ENCODE results near the gene THRB. TPM values are rescaled to one million over a fixed set of nuclear protein-coding genes. Genes with fewer than 3 reads are reported as not detected.

The THRB gene
- total RNA-seq, 1 donor from 2014 or later: not detected

DNA sequence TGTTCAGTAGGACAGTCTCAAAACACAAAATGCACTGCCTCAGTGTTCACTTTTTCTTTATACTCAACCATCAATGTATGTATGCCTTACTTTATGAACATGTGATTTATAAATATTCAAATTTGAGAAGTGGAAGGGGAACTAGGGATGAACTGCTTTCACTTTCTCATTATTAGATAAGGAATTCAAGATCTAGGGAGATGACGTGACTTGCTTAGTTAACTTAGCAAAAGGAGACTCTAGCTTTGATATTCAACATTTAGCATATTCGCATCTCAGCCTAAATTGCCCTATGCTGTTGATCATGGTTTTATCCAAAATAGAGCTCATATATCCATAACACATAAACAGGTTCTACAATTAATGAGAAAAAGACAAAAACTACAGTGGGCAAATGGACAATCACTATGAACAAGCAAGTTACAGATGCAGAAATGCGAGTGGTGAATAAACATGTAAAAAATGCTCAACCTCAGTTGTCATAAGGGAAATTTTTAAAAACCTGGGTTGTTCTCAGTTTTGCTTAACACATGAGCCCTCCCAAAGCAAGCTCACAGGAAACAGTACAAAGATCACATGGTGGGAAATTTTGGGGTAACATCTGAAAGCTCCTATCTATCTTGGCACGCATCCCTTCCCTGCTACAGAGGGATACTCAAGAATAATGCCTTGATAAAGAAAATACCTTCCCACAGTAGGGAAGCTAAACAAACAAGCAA is 269.8 kb downstream of the THRB start:
- no peak overlapping the region for H3K4me3 Mint-ChIP-seq
- intact Hi-C loops (cut with micrococcal nuclease): no loop called here
- no peak for DNase-seq
- peaks cover 1% of the 10 kb centered on the region for H3K27me3 Mint-ChIP-seq
- no peak overlapping the region for H3K27ac Mint-ChIP-seq
- H3K36me3 Mint-ChIP-seq (ENCODE audit: low read depth): no peaks in the 10 kb centered on the region
- no peaks in the 10 kb centered on the region for H3K9me3 Mint-ChIP-seq
- no peaks in the 10 kb centered on the region for H3K4me1 Mint-ChIP-seq

- Mint-ChIP-seq H3K4me3 (no peak overlapping the region), H3K9me3 (no peaks in the 10 kb centered on the region), H3K4me1 (no peaks in the 10 kb centered on the region), H3K27ac (no peak overlapping the region), H3K27me3 (peaks cover 1% of the 10 kb centered on the region), H3K36me3 (ENCODE audit: low read depth) (no peaks in the 10 kb centered on the region)
- intact Hi-C loops (cut with micrococcal nuclease): no loop called here
- DNase-seq: no peak
These were observed 272.4 kb downstream of the THRB start for GRCh38 chr3:24222165-24222805.

DNA sequence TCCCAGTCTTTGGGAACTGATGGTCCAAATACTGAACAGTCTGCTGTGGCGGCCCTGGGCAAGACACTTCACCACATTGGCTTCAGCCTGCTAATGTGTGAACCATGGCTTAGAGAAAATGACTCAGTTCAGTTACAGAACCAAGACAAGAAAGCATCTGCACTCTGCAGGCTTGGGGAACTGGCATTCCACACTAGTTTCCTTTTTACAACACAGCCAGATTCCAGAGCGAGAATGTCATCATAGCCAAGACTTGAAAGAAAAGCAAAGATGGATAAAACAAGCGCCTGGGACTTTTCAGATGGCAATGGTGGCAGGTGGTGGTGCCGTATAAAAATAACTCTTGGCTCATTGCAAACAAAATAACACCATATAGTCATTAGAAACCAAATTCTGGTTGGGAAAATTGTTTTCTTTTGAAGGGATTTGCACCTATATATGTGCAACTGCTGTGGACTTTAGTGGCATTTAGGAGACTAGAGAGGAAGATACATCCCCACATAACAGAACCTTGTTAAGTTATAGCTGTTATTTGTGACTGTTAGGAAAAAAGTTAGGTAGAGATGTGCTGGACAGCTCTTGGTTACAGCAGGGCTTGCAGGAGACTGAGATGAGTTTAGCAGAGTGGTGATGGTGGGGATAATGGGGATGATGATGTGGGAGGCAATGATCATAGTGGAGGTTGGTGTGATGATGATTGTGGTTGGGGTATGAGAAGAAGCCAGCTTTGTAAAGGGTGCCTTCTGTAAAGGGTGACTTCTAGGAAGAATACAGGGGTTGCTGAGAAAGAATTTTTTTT is 273.6 kb downstream of the THRB start:
- intact Hi-C loops (cut with micrococcal nuclease): no loop called here
- H3K4me3 Mint-ChIP-seq: no peak overlapping the region
- H3K4me1 Mint-ChIP-seq: no peaks in the 10 kb centered on the region
- no peaks in the 10 kb centered on the region for H3K36me3 Mint-ChIP-seq (ENCODE audit: low read depth)
- no peaks in the 10 kb centered on the region for H3K9me3 Mint-ChIP-seq
- H3K27ac Mint-ChIP-seq: no peak overlapping the region
- peaks cover 1% of the 10 kb centered on the region for H3K27me3 Mint-ChIP-seq
- DNase-seq: no peak

GRCh38 chr3:24215502-24215901 is 279.1 kb downstream of the THRB start:
- Mint-ChIP-seq H3K36me3 (ENCODE audit: low read depth) (no peaks in the 10 kb centered on the region), H3K27ac (no peak overlapping the region), H3K9me3 (no peaks in the 10 kb centered on the region), H3K4me3 (no peak overlapping the region), H3K27me3 (peaks cover 3% of the 10 kb centered on the region), H3K4me1 (no peaks in the 10 kb centered on the region)
- no peak for DNase-seq
- intact Hi-C loops (cut with micrococcal nuclease): no loop called here

- Mint-ChIP-seq H3K4me3 (no peak overlapping the region), H3K4me1 (no peaks in the 10 kb centered on the region), H3K27ac (no peak overlapping the region), H3K36me3 (ENCODE audit: low read depth) (no peaks in the 10 kb centered on the region), H3K27me3 (peaks cover 3% of the 10 kb centered on the region), H3K9me3 (no peaks in the 10 kb centered on the region)
- no peak for DNase-seq
- intact Hi-C loops (cut with micrococcal nuclease): no loop called here
These were observed 283.3 kb downstream of the THRB start for GRCh38 chr3:24211381-24211780.

DNA sequence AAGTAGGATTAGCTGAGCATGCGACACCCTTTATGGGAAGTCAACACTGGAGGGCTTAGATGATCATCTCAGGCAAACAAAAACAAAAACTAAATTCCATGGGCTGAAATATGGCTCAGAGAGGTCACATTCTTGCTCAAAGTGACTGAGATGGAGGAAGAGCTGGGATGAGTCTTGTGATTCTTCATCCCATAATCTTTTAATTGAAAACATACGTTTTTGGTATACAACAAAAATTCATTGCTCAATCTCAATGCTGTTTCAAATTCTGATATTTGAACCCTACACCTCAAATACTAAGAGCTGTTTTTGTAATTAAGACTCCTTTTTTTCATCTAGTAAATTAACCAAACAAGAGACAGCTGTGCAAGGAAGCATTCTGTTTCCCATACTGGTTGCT is 292.6 kb downstream of the THRB start:
- H3K36me3 Mint-ChIP-seq (ENCODE audit: low read depth): no peaks in the 10 kb centered on the region
- H3K9me3 Mint-ChIP-seq: peaks cover 5% of the 10 kb centered on the region
- H3K4me3 Mint-ChIP-seq: no peak overlapping the region
- intact Hi-C loops (cut with micrococcal nuclease): no loop called here
- no peaks in the 10 kb centered on the region for H3K27me3 Mint-ChIP-seq
- no peak for DNase-seq
- no peak overlapping the region for H3K27ac Mint-ChIP-seq
- no peaks in the 10 kb centered on the region for H3K4me1 Mint-ChIP-seq

DNA sequence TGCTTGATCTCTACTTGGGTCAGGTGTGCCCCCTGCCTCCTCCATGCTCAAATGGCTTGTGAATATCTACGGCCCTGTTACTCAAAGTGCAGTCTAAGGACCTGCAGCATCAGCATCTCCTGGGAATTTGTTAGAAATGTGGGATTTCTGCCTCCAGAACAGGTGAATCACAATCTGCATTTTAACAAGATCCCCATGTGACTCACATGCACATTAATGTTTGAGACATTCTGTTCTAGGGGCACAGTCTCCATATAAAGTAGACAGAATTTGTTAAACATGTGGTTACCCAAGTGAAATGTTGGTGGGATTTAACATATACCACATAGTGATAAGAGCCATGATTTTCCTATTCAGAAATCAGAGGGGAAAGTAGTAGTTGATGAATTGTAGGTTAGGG is 293.3 kb downstream of the THRB start:
- Mint-ChIP-seq H3K27me3 (no peaks in the 10 kb centered on the region), H3K4me1 (no peaks in the 10 kb centered on the region), H3K36me3 (ENCODE audit: low read depth) (no peaks in the 10 kb centered on the region), H3K9me3 (peaks cover 5% of the 10 kb centered on the region), H3K27ac (no peak overlapping the region), H3K4me3 (no peak overlapping the region)
- DNase-seq: no peak
- intact Hi-C loops (cut with micrococcal nuclease): no loop called here

DNA sequence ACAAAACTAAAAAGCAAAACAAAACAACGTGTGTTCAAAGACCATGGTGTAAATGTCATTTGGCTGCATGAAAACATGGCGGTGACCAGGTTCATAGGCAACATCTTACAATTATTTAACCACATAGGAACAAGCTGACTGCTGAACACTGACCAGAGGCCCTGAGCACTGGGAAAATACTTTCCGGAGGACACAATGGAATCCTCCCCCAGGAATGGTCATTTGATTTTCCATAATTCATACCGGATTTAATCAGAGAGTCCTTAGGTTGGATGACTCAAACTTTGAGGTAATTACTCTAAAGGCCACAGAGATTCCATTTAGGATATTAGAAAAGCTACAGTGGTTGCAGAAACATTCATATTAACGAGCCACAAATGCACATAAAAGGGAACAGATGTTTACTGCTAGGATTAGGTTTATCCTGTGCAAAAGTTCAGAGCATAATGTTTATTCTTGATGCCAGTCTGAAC is 294.8 kb downstream of the THRB start:
- no peaks in the 10 kb centered on the region for H3K4me1 Mint-ChIP-seq
- no peaks in the 10 kb centered on the region for H3K27me3 Mint-ChIP-seq
- intact Hi-C loops (cut with micrococcal nuclease): no loop called here
- no peak overlapping the region for H3K27ac Mint-ChIP-seq
- no peaks in the 10 kb centered on the region for H3K36me3 Mint-ChIP-seq (ENCODE audit: low read depth)
- no peak for DNase-seq
- H3K4me3 Mint-ChIP-seq: no peak overlapping the region
- H3K9me3 Mint-ChIP-seq: peaks cover 3% of the 10 kb centered on the region

DNA sequence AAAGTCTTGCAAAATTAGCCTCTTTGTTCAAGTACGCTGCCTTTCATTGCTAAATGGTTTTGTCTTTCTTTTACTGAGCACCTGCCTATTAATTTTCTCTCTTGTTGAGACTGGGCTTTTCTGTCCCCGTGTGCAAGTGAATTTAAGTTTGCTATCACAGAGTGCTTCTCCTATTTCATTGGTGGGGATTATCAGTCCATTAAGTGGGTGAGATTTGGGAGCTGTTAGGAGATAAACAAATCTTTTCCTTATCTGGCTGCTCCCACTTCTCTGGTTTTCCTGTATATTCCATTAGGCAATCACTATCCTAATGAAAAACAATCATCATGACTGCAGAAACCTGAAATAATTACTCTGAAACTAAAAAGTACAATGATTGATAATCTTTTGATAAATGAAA is 295.4 kb downstream of the THRB start:
- Mint-ChIP-seq H3K27me3 (no peaks in the 10 kb centered on the region), H3K9me3 (no peaks in the 10 kb centered on the region), H3K4me3 (no peak overlapping the region), H3K4me1 (no peaks in the 10 kb centered on the region), H3K36me3 (ENCODE audit: low read depth) (no peaks in the 10 kb centered on the region), H3K27ac (no peak overlapping the region)
- intact Hi-C loops (cut with micrococcal nuclease): no loop called here
- no peak for DNase-seq

GRCh38 chr3:24198728-24199127 is 295.9 kb downstream of the THRB start:
- no peak overlapping the region for H3K4me3 Mint-ChIP-seq

DNA sequence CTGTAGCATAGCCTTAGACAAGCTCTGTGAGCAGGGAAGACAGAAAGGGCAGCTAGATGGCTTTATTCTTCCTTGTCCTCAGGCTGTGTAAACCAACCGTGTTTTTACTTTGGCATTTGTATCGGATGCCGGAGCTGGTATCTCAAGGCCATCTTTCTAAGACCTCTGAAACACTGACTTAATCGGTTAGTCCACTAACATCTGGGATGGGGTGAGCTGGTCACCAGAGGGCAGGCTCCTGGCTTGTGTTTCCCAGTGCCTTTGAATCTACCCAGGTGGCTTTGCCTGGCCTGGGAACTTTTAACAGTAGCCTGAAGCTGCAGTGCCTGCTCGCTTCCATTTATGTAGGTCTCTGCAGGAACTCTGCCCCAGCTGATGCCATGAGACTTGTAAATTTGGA is 296.8 kb downstream of the THRB start:
- no peaks in the 10 kb centered on the region for H3K4me1 Mint-ChIP-seq
- no peaks in the 10 kb centered on the region for H3K27me3 Mint-ChIP-seq
- H3K9me3 Mint-ChIP-seq: no peaks in the 10 kb centered on the region
- DNase-seq: no peak
- no peaks in the 10 kb centered on the region for H3K36me3 Mint-ChIP-seq (ENCODE audit: low read depth)
- intact Hi-C loops (cut with micrococcal nuclease): no loop called here
- H3K4me3 Mint-ChIP-seq: no peak overlapping the region
- H3K27ac Mint-ChIP-seq: no peak overlapping the region

More at GRCh38 chr3:24198728-24199127, 295.9 kb downstream of the THRB start:
- H3K27me3 Mint-ChIP-seq: no peaks in the 10 kb centered on the region
- no peak overlapping the region for H3K27ac Mint-ChIP-seq
- no peaks in the 10 kb centered on the region for H3K4me1 Mint-ChIP-seq
- H3K9me3 Mint-ChIP-seq: no peaks in the 10 kb centered on the region
- H3K36me3 Mint-ChIP-seq (ENCODE audit: low read depth): no peaks in the 10 kb centered on the region
- intact Hi-C loops (cut with micrococcal nuclease): no loop called here
- DNase-seq: no peak

DNA sequence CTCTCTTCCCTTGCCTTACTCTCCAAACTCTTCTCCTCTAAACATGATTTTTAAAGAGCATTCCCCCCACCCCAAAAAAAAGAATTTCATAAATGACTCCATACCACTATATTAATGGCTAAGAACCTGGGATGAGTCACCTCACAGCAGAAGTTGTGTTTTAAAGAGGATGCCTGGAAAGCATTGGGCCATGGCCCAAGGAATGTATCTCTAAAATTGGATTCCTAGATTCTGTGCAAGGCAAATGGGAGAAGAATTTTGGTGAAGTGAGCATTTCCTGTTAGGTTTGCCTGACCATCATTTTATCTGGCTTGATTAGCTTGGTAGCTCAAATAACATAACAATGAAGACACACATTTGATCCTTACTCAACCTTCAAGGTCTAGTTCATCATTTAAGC is 298.1 kb downstream of the THRB start:
- H3K27me3 Mint-ChIP-seq: no peaks in the 10 kb centered on the region
- intact Hi-C loops (cut with micrococcal nuclease): no loop called here
- H3K36me3 Mint-ChIP-seq (ENCODE audit: low read depth): no peaks in the 10 kb centered on the region
- no peaks in the 10 kb centered on the region for H3K4me1 Mint-ChIP-seq
- H3K9me3 Mint-ChIP-seq: no peaks in the 10 kb centered on the region
- no peak overlapping the region for H3K4me3 Mint-ChIP-seq
- DNase-seq: no peak
- no peak overlapping the region for H3K27ac Mint-ChIP-seq

DNA sequence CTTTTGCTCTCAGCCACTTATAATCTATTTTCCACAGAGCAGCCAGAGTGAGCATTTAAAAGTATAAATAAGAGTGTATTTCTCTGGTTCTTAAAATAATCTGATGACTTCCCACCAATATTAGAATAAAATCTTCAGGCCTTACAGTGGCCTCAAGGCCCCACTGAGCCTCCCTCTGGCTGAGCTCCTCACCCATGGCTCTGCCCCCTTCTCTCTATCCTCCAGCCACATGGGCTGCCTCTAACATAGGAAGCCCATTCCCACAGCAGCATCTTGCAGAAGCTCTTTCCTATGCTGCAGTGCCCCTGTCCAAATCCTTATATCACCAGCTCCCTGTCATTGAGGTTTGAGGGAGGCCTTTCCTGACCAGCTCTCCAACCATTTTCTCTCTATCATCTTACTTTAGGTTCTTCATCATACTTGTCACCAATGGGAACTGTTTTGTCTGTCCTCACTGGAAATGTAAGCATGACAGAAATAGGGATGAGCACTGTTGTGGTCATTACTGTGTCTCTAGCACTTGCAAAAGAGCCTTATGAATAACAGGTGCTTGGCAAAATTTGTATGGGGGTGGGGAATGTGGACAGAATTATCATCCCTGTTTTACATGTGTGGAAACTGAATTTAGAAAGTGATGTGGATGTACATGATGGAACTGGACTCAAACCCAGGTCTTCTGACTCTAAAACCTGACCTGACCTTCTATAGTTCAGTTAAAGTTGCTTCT is 299.0 kb downstream of the THRB start:
- H3K4me1 Mint-ChIP-seq: no peaks in the 10 kb centered on the region
- no peak for DNase-seq
- no peaks in the 10 kb centered on the region for H3K9me3 Mint-ChIP-seq
- no peaks in the 10 kb centered on the region for H3K36me3 Mint-ChIP-seq (ENCODE audit: low read depth)
- intact Hi-C loops (cut with micrococcal nuclease): no loop called here
- no peak overlapping the region for H3K27ac Mint-ChIP-seq
- H3K27me3 Mint-ChIP-seq: no peaks in the 10 kb centered on the region
- no peak overlapping the region for H3K4me3 Mint-ChIP-seq

All from activated CD4-positive, alpha-beta T cell treated with anti-CD3 and anti-CD28 coated beads, Interleukin-2, amount 10 ng/mL, durations not matched to agents 24 days and 14 days (primary cell).